ENCODE measurements around the gene PARD3B.

The PARD3B gene

DNA sequence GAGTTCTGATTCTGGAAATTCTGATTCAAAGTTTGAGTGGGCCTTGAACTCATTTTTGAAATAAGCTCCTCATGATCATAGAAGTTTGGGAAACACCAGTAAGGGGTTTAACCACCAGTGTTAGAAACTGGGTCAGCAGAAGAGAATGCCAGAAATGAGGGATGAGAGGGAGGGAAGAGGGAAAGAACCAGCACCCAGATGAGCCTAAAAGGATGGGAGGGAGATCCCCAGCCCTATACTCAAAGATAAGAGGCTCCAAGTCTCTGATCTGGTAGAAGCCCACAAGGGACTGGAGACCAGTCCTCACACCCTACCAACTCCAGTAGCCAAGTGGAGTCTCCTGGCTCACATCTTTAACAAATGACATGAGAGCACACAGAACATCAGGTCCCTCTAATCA, 832.0 kb downstream of the PARD3B start:
- DNase-seq, result no peak

DNA sequence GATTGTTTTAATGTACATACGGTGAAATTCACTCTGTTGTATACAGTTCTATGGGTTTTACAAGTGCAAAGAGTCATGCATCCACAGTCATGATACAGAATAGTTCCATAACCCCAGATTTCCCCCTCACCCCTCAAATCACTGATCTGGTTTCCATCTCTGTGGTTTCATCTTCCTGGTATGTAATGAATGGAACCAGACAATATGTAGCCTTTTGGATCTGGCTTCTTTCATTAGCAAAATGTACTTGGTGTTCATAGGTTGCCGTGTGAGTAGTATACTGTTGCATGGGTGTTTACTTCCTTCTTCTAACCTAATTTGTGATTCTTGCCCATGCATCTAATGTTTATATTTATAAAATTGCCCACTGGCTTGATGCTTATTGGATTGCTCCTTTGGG, 838.3 kb downstream of the PARD3B start:
- no peak for DNase-seq

DNA sequence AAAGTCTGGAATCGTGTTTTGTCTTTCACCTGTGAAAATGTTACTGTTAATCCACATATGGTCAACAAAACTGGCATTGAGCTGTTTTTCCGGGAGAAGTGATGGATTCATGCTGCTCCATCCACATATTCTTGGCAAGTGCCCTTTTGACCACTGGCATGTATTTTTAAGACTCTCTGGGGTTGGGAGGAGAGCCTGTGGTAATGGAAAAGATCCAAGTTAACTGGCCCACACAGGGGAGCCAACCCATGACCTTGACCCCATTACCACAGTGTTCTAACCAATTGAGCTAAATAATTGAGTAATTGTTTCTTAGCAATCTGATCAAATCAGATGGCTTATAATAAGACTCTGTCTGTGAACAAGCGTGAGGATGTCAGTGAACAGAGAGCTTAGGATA, 840.8 kb downstream of the PARD3B start:
- DNase-seq, result no peak

DNA sequence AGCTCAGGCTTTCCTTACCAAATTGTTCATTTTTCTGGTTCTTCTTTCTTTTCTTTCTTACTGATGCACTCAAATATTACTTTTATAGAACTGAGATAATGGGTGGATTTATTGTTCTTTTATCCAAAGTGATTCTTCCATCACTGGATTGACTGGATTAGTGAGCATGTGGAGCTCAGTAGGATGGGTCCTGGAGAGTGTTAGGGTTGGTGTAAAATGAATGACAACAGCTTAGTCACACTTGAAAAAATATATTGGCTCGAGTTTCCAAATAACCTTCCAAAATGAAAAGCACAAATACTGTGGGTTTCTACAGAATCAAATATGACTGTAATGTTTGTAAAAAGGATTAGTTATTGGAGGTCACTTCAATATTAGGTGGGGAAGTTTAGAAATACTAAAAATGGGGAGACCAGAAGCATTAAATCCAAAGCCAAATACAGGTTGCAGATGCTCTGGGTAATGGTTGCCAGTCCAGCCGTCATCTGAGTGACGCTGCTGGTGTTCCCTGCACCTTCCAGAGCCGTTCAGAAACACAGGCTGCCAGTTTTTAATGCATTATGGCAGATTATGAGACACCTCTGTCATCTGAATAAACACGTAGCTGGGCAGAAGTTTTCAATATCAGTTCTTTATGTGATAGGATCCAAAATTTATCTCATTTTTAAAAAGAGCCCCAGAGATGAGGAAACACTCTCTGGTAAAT, 842.2 kb downstream of the PARD3B start:
- DNase-seq, result no peak

DNA sequence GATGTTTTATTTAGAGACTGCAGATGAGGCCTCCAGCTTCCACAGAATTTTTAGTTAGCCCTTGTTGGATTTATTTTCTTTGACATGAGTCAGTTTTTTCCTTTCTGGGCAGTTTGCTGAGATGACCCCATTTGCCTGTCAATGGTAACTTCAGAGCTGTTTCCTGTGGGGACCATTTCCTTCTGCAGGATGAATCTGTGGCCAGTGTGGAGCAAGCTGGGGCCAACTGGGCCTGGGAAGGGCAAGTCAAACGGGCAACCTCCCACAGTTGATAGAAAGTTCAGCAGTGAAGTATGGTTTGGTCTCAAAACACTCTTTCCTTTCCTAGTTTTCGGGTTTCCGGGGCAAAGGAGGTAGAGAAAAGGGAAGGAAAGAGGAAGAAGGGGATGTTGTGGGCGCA, 845.6 kb downstream of the PARD3B start:
- no peak for DNase-seq

DNA sequence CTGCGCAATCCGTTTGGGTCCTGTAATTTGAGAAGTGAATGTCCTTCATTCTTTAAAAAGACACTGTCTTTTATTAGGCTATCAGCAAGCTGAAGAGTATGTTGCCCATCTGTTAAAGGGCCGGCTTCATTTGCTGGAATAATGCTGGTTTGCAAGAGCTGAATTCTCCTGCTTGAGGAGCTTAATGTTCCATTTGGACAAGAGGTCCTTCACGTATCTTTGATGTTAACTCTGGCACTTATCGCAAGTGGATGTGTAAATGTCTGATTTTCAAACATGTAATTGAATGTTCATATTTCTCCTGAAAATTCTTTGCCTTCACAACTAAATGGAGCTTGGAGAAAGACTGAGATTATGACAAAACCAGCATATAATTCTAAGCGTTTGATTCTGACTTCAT, 856.2 kb downstream of the PARD3B start:
- DNase-seq, result no peak

DNA sequence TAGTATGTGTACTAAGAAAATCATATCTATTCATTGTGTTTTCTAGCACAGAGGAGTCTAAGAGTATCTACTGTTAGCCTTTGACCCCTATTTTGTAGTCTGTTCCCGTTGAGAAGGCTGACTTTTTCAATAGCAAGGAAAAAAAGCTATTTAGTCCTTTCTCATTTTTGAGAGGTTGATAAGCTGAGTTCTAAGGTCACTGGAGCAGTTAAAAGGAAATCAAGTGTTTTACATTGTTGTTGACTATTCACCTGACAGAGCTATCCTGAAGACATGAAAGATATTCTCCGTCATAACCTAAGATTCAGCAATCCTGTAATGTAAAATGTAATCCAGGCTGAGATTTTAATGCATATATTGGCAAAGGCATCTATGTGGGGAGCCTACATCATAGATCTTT, 856.7 kb downstream of the PARD3B start:
- no peak for DNase-seq

DNA sequence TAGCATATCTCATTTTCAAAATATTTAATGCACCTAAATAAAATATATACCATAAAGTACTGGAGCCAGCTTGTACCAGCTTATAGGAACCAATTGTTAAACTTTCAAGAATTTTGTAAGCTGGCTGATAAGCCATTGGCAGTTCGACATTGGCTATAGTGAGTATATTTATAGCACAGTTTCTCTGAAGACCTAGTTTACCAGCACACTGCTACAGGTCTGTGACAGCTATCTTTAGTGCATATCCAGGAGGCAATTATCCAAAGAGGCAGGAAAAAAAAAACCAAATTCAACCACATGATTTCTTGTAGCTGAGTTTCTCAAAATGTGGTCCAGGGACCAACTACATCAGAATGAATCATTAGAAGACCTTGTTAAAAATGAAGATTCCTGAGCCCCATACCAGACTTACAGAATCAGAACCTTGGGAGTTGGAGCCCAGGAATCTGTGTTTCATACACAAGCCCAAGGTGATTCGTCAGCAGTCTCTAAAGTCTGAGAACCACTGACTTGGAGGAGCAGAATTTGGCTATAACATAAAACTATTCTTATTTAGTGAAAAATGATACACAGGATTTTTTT, 858.1 kb downstream of the PARD3B start:
- peak; percentile 94 for DNase-seq

DNA sequence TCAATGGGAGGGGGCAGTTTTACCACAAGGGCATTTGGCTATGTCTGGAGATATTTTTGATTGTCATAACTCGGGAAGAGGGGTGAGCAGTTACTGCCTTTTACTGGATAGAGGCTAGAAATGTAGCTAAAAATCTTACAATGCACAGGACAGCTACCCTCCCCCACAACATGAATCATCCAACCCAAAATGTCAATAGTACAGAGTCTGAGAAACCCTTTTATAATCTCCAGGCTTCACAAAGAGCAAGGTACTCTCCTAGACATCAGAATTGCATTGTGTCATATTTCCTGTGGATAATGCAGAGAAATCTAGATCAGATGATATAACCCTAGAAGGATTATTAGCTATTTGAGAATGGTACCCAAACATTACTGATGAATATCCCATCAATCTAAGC, 859.9 kb downstream of the PARD3B start:
- DNase-seq, result peak; percentile 74

DNA sequence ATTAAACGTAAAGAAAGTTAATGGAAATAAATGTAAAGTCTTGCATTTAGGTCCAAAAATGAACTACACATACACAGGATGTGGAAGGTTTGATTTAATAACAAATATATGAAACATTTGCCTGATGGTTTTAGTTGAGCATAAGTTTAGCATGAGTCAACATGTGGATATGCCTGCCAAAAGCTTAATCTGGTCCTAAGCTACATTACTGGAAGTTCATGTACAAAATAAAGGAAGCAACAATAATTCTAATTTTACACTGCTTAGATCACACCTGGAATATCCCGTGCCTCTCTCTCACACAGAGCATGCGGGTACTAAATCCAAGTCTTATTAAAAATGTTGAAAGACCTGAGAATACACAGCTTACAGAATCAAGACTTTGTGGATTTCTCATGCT, 860.5 kb downstream of the PARD3B start:
- DNase-seq, result peak; percentile 93

DNA sequence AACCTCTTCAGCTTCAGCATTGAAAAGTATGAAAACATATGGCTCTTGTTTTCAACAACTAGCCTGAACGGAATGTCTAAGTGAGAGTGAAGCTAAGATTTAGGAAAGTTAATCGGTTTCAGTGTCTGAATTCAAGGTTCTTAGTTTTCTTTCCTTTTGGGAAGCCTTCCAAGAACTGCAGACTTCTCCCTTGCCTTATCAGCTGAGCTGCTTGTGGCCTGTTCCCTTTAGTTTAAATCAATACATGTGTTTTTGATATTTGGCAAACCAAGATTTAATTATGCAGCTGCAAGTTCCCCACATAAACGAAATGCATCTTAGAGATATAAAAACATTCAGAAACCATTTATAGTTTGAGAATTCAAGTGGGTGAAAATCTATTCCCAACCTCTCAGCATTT, 862.7 kb downstream of the PARD3B start:
- DNase-seq, result peak; percentile 95

DNA sequence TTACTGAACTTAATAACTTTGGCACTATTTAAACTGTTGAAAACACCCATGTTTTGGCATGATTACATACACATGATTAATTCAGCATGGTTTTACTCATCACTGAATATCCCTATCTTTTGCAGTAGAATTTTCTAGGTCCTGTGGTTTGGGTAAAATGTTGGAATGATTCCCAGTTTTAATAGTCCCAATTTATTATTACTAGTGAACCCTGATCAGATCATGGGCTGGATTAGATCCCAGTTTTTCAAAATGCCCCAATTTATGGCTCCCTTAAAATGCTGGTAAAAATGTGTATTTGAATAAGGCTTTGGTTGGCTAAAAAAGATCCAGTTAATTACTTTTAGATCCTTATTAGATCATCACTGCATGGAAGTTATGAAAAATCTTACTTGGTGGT, 863.4 kb downstream of the PARD3B start:
- peak; percentile 84 for DNase-seq

DNA sequence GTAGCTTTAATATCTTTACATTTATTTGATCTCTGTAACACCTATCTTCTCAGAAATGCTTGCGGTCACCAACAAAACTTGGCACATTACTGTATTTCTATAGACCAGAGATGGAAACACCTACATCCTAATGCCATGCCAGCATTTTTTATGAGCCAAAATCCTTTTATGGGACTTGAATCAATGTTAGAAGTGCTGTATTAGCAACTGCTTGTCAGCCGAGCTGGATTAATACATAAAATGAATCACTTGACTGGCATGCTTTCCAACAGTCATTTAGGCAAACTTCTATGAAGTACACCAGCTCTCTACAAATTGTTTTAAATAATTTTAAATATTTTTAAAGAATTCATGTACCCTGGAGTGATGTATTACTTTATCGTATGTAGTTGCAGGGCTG, 864.1 kb downstream of the PARD3B start:
- peak; percentile 45 for DNase-seq

DNA sequence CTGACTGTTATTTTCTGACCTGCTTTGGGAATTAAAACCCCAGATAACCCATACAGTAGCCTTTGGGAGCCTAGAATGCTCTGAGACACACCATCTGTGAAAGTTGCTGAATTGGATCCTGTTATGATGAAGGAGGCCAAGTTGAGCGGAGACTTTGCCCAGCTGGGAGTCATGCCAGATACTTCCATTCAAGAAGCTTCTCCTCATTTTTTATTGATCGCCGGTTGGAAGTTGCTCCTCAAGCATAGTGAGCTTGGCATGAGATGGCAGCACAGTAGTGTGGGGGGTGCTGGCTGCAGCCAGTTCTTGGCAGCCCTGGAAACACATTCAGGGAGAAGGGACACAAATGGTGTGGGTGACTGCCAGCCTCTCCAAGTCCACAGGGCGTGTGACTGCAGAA, 866.3 kb downstream of the PARD3B start:
- no peak for DNase-seq

DNA sequence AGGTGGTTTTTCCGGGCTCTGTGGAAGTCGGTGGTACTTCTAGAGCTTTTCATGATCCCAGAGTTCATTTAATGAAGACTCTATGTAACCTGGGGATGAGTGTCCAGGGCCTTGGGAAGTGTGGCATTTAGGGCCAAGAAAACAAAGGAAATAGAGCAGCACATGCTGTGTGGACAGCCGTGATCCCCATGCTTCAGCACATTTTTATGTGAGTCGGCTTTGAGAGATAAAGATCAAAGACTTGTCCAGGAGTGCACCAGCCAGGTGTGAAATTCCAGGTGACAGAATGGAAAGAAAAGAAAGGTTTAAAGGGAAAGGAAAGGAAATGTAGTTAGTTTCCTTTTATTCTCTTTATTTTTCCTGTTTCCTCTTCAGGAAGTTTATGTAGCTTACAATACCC, 879.1 kb downstream of the PARD3B start:
- DNase-seq, result no peak

DNA sequence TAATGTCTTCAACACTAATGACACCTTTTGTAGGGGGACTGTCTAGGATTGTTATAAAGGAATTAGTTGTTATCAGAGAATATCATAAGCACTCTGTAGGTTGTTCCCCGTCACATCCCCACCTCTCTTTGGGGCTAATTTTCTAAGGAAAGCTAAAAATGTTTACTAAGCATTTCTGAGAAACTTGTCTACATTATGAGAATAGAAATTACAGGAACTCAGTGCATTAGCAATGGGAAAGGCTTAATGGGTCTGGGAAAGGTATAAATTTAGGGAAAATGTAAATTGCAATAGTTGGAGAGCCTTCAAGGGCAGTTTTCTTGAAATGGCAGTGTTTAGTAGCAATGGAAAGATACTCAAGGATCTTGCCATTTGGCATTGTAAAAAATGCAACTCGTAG, 879.8 kb downstream of the PARD3B start:
- DNase-seq, result no peak

DNA sequence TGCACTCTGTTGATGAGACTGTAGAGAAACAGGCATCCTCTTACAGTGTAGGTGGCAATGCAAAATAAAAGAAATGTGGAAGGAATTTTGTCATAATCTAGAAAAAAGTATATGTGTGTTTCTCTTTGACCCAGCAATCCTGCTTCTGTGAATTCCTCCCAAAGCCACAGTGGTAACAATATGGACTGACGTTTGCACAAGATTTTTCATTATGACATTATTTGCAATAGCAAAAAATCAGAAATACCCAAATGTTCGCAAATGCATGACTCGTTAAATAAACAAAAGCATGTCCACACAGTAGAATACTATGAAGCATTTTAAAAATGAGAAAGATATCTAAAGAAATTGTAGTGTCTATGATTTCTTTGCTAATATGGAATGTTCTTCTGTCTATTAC, 881.8 kb downstream of the PARD3B start:
- peak; percentile 68 for DNase-seq

DNA sequence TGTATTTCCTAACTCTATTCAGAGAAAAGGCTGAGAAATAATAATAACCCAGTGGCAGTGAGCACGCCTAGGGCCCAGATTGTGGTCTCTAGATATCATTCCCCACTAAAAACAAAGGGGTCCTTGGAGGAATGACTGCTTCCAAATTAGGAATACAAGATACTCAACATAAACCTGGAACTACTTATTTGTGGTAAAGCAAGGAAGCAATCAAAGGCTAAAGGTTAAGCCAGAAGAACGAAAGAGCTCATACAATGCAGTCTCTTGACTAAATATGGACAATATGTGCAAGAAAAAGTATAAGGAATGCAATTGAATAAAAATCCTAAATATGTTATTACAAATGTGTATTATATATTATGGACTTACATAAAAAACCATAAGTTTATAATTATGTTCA, 883.5 kb downstream of the PARD3B start:
- DNase-seq, result peak; percentile 53

DNA sequence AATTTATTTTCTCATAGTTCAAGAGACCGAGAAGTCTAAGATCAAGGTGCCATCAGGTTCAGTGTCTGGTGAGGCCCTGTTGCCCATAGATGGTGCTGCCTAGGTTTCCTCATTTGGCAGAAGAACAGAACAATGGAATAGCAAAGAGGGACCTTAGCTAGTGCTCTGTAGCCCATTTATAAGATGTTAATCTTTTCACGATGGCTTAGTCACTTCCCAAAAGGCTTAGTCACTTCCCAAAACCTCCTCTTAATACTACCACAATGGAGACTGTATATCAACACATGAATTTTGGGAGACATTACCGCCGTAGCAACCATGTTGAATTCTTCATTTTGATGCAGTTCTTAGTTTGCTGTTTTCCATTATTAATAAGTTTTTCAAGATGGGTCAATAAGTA, 890.7 kb downstream of the PARD3B start:
- peak; percentile 50 for DNase-seq

DNA sequence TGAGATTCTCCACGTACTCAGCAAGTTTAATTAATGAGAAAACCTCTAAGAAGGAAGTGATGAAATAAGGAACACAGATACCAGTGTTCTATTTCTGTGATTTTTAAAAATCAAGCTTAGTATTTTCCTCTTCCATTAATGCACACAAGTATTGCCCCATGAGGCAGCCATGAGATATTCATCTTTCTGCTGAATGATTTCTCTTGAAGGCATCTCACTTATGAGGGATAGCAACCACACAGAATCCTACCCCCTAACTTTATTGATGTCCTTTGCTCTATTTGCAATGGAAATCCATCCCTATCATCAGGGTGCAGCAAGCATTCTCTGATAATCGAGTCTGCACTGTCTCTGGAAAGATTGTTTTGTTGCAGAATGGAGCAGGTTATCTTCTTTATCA, 893.0 kb downstream of the PARD3B start:
- peak; percentile 57 for DNase-seq

DNA sequence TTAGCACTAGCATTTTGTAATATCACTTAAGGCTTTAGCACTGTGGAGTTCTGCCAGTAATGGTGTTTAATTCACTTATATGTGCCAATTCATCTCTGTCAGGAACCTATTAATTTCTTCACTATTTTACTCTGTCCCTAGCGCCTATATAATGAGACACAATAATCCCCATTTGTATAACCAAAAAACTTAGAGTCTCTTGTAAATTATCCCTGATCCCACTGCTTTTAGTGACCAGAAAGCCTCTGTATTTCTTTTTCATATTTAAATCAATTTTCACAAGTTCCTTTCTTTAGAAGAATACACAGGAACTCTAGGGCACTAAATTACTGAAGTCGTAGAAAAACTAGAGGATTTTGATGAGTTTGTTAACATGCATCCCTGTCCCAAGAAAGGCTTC, 894.3 kb downstream of the PARD3B start:
- DNase-seq, result no peak

DNA sequence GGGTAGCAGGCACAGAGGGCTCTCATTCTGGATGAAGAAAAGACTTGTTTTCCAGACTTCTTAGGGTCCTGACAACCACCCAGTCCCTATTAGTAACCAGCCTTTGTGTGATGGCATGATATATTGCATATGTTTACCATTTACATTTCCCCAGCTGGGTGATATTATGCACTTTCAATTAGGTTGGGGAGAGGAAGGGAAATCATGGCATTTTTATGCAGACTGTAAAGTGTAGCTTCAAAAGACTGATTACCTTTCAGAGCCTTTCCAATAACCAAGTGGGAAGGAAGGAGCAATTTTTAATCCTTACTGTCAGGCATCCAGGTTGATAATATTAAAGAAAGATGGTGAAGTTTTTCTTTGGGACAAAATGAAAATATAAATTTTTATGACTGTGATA, 896.2 kb downstream of the PARD3B start:
- no peak for DNase-seq

DNA sequence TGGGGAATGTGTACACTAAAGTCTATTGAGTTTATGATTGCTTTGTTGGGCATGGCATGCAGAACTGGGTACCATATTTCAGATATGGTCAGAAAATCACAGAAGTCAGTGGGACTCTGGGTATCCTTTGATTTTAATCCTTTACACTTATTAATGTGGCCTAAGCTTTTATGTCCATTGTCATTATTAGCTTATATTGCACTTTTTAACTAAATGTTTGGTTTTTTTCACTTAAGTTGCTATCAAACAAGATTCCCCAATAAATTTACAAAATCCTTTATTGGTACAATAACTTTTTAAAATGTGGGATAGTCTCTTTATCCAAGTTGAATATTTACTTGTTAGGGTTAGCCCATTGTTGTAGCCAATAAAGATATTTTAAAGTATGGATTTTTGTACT, 902.9 kb downstream of the PARD3B start:
- no peak for DNase-seq

DNA sequence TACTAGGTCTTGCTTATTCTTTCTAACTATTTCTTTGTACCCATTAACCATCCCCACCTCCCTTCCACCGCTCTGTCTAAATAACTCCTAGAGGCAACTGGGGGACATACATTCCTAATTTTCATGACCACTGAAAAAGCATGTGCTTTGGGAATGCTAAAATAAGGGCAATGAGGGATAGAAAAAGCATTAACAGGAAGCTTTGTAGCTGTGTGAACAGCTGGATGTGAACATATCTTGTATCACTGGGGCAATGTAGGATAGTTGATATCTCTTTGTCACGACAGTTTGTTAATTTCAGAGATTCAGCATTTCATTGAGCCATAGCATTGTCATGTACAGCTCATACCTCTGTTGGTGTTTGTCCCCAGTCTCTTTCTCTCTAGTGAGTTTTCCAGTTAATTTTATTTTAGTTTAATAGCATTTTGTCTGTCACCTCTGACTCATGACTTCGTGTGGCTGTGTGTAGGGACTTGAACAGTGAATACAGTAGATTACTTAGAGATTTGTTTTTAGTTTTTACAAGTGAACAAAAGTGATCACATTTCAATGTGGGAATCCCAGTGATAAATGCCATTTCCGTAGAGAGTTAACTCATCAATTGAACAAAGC, 906.7 kb downstream of the PARD3B start:
- DNase-seq, result no peak

DNA sequence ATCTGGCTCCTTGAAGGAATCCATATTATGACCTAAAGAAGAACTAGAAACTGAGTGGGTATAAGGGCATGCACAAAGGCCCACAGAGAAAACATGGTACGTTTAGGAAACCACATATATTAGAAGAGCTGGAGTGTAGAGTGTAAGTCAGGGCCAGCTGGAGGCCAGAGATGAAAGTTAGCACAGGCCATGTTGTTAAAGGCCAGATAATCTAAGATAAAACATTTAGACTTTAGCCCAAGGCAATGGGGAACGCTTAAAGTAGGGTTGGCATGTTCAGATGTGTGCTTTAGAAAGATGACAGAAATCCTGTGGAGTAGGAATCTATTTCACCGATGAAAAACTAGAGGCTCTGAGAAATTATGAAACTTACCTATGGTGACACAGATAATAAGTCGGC, 907.9 kb downstream of the PARD3B start:
- DNase-seq, result no peak

All from fibroblast of skin of right quadriceps (primary cell).